ENCODE data around the gene PGA3. TPM values are rescaled to one million over a fixed set of nuclear protein-coding genes. Genes with fewer than 3 reads are reported as not detected.
A peak's percentile ranks its signal among the peaks of the same experiment; 100 is the strongest.
"Not testable (repeated sequence)": the region's sequence is repeated elsewhere in the genome, so short reads cannot be mapped to it uniquely, and the experiment has no call there.

PGA3 gene
- polyA plus RNA-seq, 2 donors: 1.9 to 27.7 TPM

DNA sequence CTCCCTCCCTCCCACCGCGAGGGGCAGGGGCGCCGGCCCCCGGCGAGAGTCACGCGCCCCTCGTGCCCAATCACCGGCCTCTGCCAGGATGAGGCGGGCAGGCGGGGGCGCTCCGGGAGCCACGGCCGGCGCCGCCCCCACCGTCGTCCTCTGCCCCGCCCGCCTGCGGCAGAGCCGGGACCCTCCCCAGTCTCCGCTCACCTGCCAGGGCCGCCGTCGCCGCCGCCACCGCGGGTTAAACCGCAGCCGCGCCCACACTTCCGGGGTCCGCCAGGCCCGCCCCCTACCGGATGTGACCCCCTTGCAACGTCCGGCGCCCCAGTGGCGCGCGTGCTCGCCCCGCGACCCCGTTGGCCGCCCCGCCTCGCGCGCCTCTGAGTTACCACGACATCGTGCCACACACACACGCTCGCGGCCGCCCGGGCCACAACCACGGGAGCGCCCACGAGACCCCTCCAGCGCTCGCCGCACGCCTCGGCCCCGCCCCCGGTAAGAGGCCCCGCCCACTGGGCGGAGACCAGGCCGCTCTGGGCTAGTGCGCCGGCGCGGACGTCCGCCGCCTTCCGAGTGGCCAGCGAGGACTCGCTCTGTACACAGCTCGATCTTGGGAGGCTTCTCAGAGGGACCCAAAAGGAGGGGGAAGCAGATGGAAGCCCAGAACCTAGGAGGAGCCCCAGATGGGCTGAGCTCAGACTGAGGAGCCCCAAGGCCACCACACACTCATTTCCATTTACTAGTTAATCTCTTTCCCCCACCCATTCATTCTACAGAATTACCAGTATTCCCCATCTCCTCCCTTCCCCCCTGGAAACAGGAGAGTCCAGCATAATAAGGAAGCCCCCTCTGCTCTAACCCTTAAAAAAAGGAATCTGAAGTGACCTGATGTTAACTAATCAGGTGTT lies 41.9 kb upstream of the PGA3 start, which contains the start of gene VPS37C:
Gene VPS37C, minus strand, starts transcription at position 237 of the 902 bp plus-strand sequence. CDS start 22,597 bp downstream, outside the sequence.
- 1% methylated on average over 34 to 82 of the region's 85 CpGs for WGBS, 2 donors
- Histone ChIP-seq H3K36me3 (ENCODE audit: control insufficient read depth in 2 of 2, insufficient read depth in 2 of 2, low read length in 1 of 2) (no peaks in the 10 kb centered on the region), H3K4me3 (ENCODE audit: low read depth in 1 of 2, low read length in 2 of 2) (peak within 1 kb of the TSS; percentile 66 to 88), H3K9me3 (ENCODE audit: control insufficient read depth in 2 of 2, insufficient read depth in 1 of 2, low read depth in 1 of 2, low read length in 1 of 2) (no peaks in the 10 kb centered on the region), H3K27ac (ENCODE audit: low read depth in 2 of 2, low read length in 1 of 2) (peak within 1 kb of the TSS; percentile 96 to 99), H3K4me1 (ENCODE audit: control insufficient read depth in 2 of 2, insufficient read depth in 2 of 2, low read length in 1 of 2) (peaks cover 0 to 9% of the 10 kb centered on the region in 2 donors), H3K27me3 (ENCODE audit: control insufficient read depth in 1 of 2, insufficient read depth in 2 of 2, low read length in 2 of 2) (no peaks in the 10 kb centered on the region)

DNA sequence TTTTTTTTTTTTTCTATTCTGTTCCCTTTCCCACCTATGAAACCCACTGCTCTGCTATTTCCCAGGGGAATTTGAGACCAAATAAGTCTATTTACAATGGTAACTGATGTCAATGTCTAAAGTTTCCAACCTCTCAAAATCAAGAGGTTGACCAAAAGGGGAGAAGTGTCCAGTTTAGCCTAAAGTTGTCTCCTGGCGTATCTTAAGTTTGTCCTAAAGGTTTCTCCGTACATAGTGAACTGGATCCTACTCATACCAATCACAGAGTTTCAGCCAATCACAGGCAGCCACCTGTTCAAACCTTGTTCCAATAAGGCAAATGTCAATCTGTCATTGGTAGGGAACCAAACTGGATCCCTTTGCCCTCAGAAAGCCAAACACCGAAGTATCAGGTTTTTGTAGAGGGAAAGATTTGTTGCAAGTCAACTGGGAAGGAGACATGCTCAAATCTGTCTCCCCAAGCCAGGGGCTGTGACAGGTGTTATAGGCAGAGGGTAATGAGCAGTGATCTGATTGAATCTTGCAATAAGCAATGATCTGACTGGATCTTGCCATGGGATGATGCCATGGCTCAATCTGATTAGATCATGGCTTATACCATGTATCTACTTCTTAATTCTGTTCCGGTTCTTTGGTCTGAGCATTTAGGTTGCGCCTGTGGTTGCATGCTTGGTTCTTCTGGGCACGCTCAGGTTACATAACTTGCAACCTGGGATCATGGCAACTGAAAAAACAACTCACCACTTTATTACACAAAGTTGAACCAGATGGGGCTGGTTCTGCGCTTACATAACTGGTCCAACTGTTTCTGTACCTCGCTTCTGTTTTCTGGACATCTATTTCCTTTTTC lies 41.0 kb upstream of the PGA3 start:
- peaks cover 0 to 9% of the 10 kb centered on the region in 2 donors for H3K4me1 ChIP-seq (ENCODE audit: control insufficient read depth in 2 of 2, insufficient read depth in 2 of 2, low read length in 1 of 2)
- H3K27me3 ChIP-seq (ENCODE audit: control insufficient read depth in 1 of 2, insufficient read depth in 2 of 2, low read length in 2 of 2): no peaks in the 10 kb centered on the region
- H3K36me3 ChIP-seq (ENCODE audit: control insufficient read depth in 2 of 2, insufficient read depth in 2 of 2, low read length in 1 of 2): no peaks in the 10 kb centered on the region
- H3K27ac ChIP-seq (ENCODE audit: low read depth in 2 of 2, low read length in 1 of 2): peak overlapping the region; percentile 64 to 96
- WGBS, 2 donors: 55 to 58% methylated on average over 8 of the region's 8 CpGs
- no peaks in the 10 kb centered on the region for H3K9me3 ChIP-seq (ENCODE audit: control insufficient read depth in 2 of 2, insufficient read depth in 1 of 2, low read depth in 1 of 2, low read length in 1 of 2)
- H3K4me3 ChIP-seq (ENCODE audit: low read depth in 1 of 2, low read length in 2 of 2): peak overlapping the region; percentile 66 to 88

DNA sequence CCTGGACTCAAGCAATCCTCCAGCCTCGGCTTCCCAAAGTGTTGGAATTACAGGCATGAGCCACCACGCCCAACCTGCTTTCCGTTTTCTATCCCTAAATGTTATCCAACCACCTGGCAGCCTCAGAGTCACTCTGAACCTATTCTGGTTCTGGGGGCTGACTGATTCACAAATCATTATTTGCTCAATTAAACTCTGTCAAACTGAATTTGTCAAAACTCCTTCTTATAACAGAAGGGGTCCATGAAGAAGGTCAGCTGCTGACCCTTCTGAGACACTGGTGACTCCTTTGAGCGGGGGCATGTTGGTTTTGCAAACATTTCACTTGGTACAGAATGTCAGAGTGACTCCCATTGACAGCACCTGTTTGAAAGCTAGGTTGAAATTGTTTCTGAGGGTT lies 40.3 kb upstream of the PGA3 start:
- 82 to 86% methylated on average over 4 of the region's 4 CpGs for WGBS, 2 donors
- Histone ChIP-seq H3K9me3 (ENCODE audit: control insufficient read depth in 2 of 2, insufficient read depth in 1 of 2, low read depth in 1 of 2, low read length in 1 of 2) (no peaks in the 10 kb centered on the region), H3K36me3 (ENCODE audit: control insufficient read depth in 2 of 2, insufficient read depth in 2 of 2, low read length in 1 of 2) (no peaks in the 10 kb centered on the region), H3K4me3 (ENCODE audit: low read depth in 1 of 2, low read length in 2 of 2) (no peak overlapping the region), H3K4me1 (ENCODE audit: control insufficient read depth in 2 of 2, insufficient read depth in 2 of 2, low read length in 1 of 2) (peaks cover 0 to 6% of the 10 kb centered on the region in 2 donors), H3K27ac (ENCODE audit: low read depth in 2 of 2, low read length in 1 of 2) (no peak overlapping the region), H3K27me3 (ENCODE audit: control insufficient read depth in 1 of 2, insufficient read depth in 2 of 2, low read length in 2 of 2) (no peaks in the 10 kb centered on the region)

DNA sequence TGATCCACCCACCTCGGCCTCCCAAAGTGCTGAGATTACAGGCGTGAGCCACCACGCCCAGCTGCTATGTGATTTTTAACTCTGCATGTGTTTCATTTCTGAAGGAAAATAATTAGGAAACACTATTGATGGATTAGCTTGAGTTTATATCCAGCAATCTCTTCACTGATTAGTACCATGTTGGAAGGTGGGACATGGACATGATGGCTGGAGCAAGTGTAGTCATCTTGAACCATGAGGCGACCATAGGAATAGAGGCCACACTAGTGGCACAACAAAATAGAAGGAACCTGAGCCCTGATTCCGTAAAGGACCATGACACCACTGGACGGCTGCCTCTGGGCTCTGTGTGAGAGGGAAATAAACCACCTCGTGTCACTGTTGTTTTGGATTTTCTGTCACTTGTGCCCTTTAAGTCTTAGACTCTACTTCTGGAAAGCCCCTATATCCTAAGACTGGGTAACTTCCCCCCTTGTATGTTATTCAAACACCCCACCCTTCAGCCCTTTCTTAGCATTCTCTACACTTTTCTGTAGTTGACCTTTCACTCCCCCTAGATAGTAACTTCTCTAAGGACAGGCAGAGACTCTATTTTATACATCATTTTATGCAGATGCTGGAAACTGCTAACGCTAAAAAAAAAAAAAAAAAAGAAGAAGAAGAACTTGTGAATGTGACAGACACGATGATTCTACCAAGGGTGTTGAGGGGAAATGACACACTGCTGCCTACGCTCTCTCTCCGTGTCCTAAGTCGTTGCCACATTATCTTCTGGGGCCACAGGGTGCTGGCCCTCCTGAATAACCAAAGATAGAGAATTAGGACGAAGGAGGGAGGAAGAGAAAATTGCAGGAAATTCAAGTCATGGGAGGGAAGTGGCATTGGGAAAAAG lies 39.4 kb upstream of the PGA3 start:
- H3K36me3 ChIP-seq (ENCODE audit: control insufficient read depth in 2 of 2, insufficient read depth in 2 of 2, low read length in 1 of 2): no peaks in the 10 kb centered on the region
- no peak overlapping the region for H3K4me3 ChIP-seq (ENCODE audit: low read depth in 1 of 2, low read length in 2 of 2)
- peak overlapping the region in 1 of 2 donors; percentile 36 for H3K27ac ChIP-seq (ENCODE audit: low read depth in 2 of 2, low read length in 1 of 2)
- peaks cover 0 to 6% of the 10 kb centered on the region in 2 donors for H3K4me1 ChIP-seq (ENCODE audit: control insufficient read depth in 2 of 2, insufficient read depth in 2 of 2, low read length in 1 of 2)
- H3K27me3 ChIP-seq (ENCODE audit: control insufficient read depth in 1 of 2, insufficient read depth in 2 of 2, low read length in 2 of 2): no peaks in the 10 kb centered on the region
- H3K9me3 ChIP-seq (ENCODE audit: control insufficient read depth in 2 of 2, insufficient read depth in 1 of 2, low read depth in 1 of 2, low read length in 1 of 2): no peaks in the 10 kb centered on the region
- WGBS, 2 donors: 76 to 77% methylated on average over 13 of the region's 13 CpGs

DNA sequence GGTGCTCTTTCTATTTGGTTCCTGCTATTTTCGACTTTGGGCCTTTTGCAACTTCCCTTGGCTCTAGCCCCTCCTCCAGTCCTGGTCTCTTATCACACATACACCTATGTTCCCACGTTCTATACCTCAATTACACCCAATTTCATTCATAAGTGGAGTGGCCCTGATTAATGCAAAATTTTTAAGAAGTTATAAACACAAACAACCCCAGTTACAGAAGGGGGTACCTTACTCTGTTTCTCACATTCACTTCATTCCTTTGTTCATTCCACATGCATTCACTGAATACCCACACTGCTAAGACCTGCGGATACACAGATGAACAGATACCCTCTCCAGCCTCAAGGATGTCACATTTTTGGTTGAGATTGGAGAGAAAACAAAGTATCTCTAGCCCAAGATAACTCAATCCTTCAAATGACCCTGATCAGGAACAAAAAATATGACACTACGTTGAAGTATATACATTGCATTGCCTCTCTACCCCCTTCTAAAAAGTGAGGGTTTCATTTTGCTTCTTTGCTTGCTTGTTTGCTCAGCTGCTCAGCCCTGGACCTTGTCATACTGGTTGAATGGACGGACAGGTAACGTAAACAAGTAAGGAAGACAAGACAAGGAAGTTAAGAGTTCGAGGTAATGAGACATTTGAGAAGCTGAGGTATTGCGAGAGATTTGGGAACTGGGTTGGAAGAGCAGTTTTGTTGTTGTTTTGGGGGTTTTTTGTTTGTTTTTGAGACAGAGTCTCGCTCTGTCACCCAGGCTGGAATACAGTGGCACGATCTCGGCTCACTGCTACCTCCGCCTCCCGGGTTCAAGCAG lies 38.5 kb upstream of the PGA3 start:
- H3K4me1 ChIP-seq (ENCODE audit: control insufficient read depth in 2 of 2, insufficient read depth in 2 of 2, low read length in 1 of 2): peaks cover 0 to 6% of the 10 kb centered on the region in 2 donors
- H3K27me3 ChIP-seq (ENCODE audit: control insufficient read depth in 1 of 2, insufficient read depth in 2 of 2, low read length in 2 of 2): no peaks in the 10 kb centered on the region
- 72 to 79% methylated on average over 13 of the region's 13 CpGs for whole genome bisulfite sequencing, 2 donors
- H3K36me3 ChIP-seq (ENCODE audit: control insufficient read depth in 2 of 2, insufficient read depth in 2 of 2, low read length in 1 of 2): no peaks in the 10 kb centered on the region
- H3K9me3 ChIP-seq (ENCODE audit: control insufficient read depth in 2 of 2, insufficient read depth in 1 of 2, low read depth in 1 of 2, low read length in 1 of 2): no peaks in the 10 kb centered on the region
- H3K4me3 ChIP-seq (ENCODE audit: low read depth in 1 of 2, low read length in 2 of 2): no peak overlapping the region
- H3K27ac ChIP-seq (ENCODE audit: low read depth in 2 of 2, low read length in 1 of 2): peak overlapping the region in 1 of 2 donors; percentile 36

DNA sequence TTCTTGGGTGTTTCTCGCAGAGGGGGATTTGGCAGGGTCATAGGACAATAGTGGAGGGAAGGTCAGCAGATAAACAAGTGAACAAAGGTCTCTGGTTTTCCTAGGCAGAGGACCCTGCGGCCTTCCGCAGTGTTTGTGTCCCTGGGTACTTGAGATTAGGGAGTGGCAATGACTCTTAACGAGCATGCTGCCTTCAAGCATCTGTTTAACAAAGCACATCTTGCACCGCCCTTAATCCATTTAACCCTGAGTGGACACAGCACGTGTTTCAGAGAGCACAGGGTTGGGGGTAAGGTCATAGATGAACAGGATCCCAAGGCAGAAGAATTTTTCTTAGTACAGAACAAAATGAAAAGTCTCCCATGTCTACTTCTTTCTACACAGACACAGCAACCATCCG lies 37.5 kb upstream of the PGA3 start:
- H3K4me1 ChIP-seq (ENCODE audit: control insufficient read depth in 2 of 2, insufficient read depth in 2 of 2, low read length in 1 of 2); H3K4me3 ChIP-seq (ENCODE audit: low read depth in 1 of 2, low read length in 2 of 2); H3K9me3 ChIP-seq (ENCODE audit: control insufficient read depth in 2 of 2, insufficient read depth in 1 of 2, low read depth in 1 of 2, low read length in 1 of 2); H3K36me3 ChIP-seq (ENCODE audit: control insufficient read depth in 2 of 2, insufficient read depth in 2 of 2, low read length in 1 of 2); H3K27me3 ChIP-seq (ENCODE audit: control insufficient read depth in 1 of 2, insufficient read depth in 2 of 2, low read length in 2 of 2); H3K27ac ChIP-seq (ENCODE audit: low read depth in 2 of 2, low read length in 1 of 2): not testable (repeated sequence)
- 27 to 72% methylated on average over 1 to 3 of the region's 7 CpGs for WGBS, 2 donors

DNA sequence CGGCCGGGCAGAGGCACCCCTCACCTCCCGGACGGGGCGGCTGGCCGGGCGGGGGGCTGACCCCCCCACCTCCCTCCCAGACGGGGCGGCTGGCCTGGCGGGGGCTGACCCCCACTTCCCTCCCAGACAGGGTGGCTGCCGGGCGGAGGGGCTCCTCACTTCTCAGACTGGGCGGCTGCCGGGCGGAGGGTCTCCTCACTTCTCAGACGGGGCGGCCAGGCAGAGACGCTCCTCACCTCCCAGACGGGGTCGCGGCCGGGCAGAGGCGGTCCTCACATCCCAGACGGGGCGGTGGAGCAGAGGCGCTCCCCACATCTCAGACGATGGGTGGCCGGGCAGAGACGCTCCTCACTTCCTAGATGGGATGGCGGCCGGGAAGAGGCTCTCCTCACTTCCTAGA lies 37.0 kb upstream of the PGA3 start:
- H3K27me3 ChIP-seq (ENCODE audit: control insufficient read depth in 1 of 2, insufficient read depth in 2 of 2, low read length in 2 of 2); H3K9me3 ChIP-seq (ENCODE audit: control insufficient read depth in 2 of 2, insufficient read depth in 1 of 2, low read depth in 1 of 2, low read length in 1 of 2); H3K4me1 ChIP-seq (ENCODE audit: control insufficient read depth in 2 of 2, insufficient read depth in 2 of 2, low read length in 1 of 2); H3K36me3 ChIP-seq (ENCODE audit: control insufficient read depth in 2 of 2, insufficient read depth in 2 of 2, low read length in 1 of 2); H3K27ac ChIP-seq (ENCODE audit: low read depth in 2 of 2, low read length in 1 of 2); H3K4me3 ChIP-seq (ENCODE audit: low read depth in 1 of 2, low read length in 2 of 2): not testable (repeated sequence)
- WGBS, 2 donors: 89 to 91% methylated on average over 23 to 26 of the region's 31 CpGs

DNA sequence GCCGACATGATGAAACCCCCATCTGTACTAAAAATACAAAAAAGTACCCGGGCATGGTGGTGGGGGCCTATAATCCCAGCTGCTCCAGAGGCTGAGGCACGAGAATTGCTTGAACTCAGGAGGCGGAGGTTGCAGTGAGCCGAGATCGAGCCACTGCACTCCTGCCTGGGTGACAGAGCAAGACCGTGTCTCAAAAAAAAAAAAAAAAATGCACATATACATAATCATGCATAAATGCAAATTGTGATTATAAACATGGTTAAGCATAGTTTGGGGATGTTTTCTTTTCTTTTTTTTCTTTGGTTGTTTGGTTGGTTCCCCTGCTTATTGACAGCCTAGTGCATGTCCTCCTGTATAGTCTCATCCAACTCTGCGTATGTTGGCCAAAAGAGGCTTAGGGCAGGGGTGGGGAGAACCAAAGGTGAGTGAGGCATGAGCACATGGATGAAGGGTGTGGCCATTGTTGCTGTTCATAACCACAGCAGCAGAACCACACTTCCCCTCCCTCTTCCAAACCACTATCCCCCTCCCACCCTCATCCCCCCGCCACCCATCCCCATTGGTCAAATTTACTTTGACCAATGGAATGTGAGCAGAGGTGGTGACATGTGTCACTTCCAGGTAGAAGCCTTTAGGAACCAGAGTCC lies 35.1 kb upstream of the PGA3 start:
- Histone ChIP-seq H3K36me3 (ENCODE audit: control insufficient read depth in 2 of 2, insufficient read depth in 2 of 2, low read length in 1 of 2) (no peaks in the 10 kb centered on the region), H3K27me3 (ENCODE audit: control insufficient read depth in 1 of 2, insufficient read depth in 2 of 2, low read length in 2 of 2) (no peaks in the 10 kb centered on the region), H3K9me3 (ENCODE audit: control insufficient read depth in 2 of 2, insufficient read depth in 1 of 2, low read depth in 1 of 2, low read length in 1 of 2) (peaks cover 0 to 5% of the 10 kb centered on the region in 2 donors), H3K4me1 (ENCODE audit: control insufficient read depth in 2 of 2, insufficient read depth in 2 of 2, low read length in 1 of 2) (no peaks in the 10 kb centered on the region), H3K4me3 (ENCODE audit: low read depth in 1 of 2, low read length in 2 of 2) (no peak overlapping the region), H3K27ac (ENCODE audit: low read depth in 2 of 2, low read length in 1 of 2) (no peak overlapping the region)
- WGBS, 2 donors: 85 to 90% methylated on average over 9 of the region's 9 CpGs

All from esophagus (tissue), 2 donors.